ENCODE measurements around the gene UCHL3. TPM values are rescaled to one million over a fixed set of nuclear protein-coding genes. Genes with fewer than 3 reads are reported as not detected.

Gene UCHL3
- total RNA-seq, 1 experiment from 2014 or later, result 50.8 TPM

DNA sequence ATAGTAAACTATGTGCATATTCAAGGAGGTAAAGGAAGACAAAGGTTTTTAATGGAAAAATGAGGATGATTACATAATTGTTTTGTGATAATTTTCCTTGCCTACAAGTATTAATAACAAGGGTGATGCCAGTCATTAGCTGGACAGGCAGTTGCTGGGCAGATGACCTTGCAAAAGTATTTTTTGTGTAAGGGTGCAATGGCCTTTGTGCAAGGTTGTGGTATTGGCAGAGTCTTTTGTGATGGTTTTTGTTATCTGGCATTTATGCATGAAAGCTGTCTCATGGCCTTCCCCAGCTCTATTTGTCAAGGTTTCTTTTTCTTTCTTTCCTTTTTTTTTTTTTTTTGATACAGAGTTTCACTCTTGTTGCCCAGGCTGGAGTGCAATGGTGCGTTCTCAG is 7.6 kb upstream of the UCHL3 start:
- Histone ChIP-seq H3K4me1 (ENCODE audit: insufficient read depth, low read length) (no peaks in the 10 kb centered on the region), H3K23me2 (ENCODE audit: insufficient read length, low read depth, low read length, poor library complexity, severe bottlenecking) (no peaks in the 10 kb centered on the region), H3K79me1 (ENCODE audit: insufficient read depth, low read depth, low read length, poor library complexity, severe bottlenecking) (no peaks in the 10 kb centered on the region), H4K20me1 (ENCODE audit: control insufficient read depth, insufficient read depth, insufficient read length) (no peaks in the 10 kb centered on the region), H4K91ac (ENCODE audit: insufficient read length, low read depth, low read length) (no peak overlapping the region), H3K23ac (ENCODE audit: insufficient read length, low read depth, low read length) (no peak overlapping the region), H3T11ph (ENCODE audit: low read length) (no peak overlapping the region), H3K9ac (ENCODE audit: extremely low read depth, insufficient read length, low read length) (no peak overlapping the region), H3K4me2 (ENCODE audit: insufficient read depth, insufficient read length, low read length) (no peak overlapping the region), H3K79me2 (ENCODE audit: insufficient read depth, low read length) (no peaks in the 10 kb centered on the region; the same call in 1 of the 2 replicates), H2BK12ac (ENCODE audit: insufficient read length, low read depth, low read length) (no peak overlapping the region), H3K18ac (ENCODE audit: insufficient read length, low read depth, low read length) (no peak overlapping the region), H2AFZ (ENCODE audit: low read length) (no peak overlapping the region), H2BK15ac (ENCODE audit: low read depth, low read length) (no peak overlapping the region), H2BK5ac (ENCODE audit: insufficient read length, low read length) (no peak overlapping the region), H3K27me3 (ENCODE audit: insufficient read depth, low read length) (no peaks in the 10 kb centered on the region), H3K27ac (ENCODE audit: insufficient read length, low read depth, low read length) (no peak overlapping the region), H2BK20ac (ENCODE audit: low read depth, low read length, poor library complexity, severe bottlenecking) (no peak overlapping the region), H3K9me3 (ENCODE audit: control insufficient read depth, low read depth, low read length) (no peaks in the 10 kb centered on the region), H3K14ac (ENCODE audit: insufficient read depth, low read length) (no peak overlapping the region), H4K5ac (ENCODE audit: insufficient read length, low read depth, low read length) (no peak overlapping the region), H3K56ac (ENCODE audit: insufficient read length, low read depth, low read length) (no peak overlapping the region), H2AK5ac (ENCODE audit: insufficient read length, low read length) (no peak overlapping the region), H4K8ac (replicated peaks; ENCODE audit: insufficient read length, low read depth, low read length) (no peak overlapping the region), H3K4ac (ENCODE audit: low read depth, low read length) (no peak overlapping the region), H2BK120ac (ENCODE audit: low read depth, low read length, poor library complexity, severe bottlenecking) (no peak overlapping the region)
- Mint-ChIP-seq H3K36me3 (ENCODE audit: insufficient read depth in 1 of 3, low read depth in 3 of 3) (peaks cover 0 to 6% (median 0%) of the 10 kb centered on the region in 3 experiments; a peak in 4 of 7 replicates), H3K9me3 (peaks cover 5 to 9% of the 10 kb centered on the region in 2 experiments), H3K4me1 (peaks cover 4 to 8% of the 10 kb centered on the region in 2 experiments), H3K27ac (no peak overlapping the region), H3K27me3 (ENCODE audit: low read depth) (peaks cover under 1% of the 10 kb centered on the region; the same call in 1 of the 2 replicates), H3K4me3 (no peak overlapping the region)
- TF ChIP-seq, protein P1, sequence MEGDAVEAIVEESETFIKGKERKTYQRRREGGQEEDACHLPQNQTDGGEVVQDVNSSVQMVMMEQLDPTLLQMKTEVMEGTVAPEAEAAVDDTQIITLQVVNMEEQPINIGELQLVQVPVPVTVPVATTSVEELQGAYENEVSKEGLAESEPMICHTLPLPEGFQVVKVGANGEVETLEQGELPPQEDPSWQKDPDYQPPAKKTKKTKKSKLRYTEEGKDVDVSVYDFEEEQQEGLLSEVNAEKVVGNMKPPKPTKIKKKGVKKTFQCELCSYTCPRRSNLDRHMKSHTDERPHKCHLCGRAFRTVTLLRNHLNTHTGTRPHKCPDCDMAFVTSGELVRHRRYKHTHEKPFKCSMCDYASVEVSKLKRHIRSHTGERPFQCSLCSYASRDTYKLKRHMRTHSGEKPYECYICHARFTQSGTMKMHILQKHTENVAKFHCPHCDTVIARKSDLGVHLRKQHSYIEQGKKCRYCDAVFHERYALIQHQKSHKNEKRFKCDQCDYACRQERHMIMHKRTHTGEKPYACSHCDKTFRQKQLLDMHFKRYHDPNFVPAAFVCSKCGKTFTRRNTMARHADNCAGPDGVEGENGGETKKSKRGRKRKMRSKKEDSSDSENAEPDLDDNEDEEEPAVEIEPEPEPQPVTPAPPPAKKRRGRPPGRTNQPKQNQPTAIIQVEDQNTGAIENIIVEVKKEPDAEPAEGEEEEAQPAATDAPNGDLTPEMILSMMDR (conservative IDR thresholded peaks at IDR 0.05), result no peak
- DNase-seq, result no peak
- WGBS (ENCODE audit: extremely low coverage, insufficient read length, low lambda C conversion rate), result no CpG with 5 or more reads among the region's 1 CpG

Data from H9 (cell line).